NCI-H1930 (cell line): ENCODE results near the gene BMI1.
"Not testable (repeated sequence)": the region's sequence is repeated elsewhere in the genome, so short reads cannot be mapped to it uniquely, and the experiment has no call there.

ENCODE experiments used
- DNase-seq, 2 experiments: peaks; one replicate each; lab custom pipeline; 2025; lab: John Stamatoyannopoulos, UW

Gene BMI1

DNA sequence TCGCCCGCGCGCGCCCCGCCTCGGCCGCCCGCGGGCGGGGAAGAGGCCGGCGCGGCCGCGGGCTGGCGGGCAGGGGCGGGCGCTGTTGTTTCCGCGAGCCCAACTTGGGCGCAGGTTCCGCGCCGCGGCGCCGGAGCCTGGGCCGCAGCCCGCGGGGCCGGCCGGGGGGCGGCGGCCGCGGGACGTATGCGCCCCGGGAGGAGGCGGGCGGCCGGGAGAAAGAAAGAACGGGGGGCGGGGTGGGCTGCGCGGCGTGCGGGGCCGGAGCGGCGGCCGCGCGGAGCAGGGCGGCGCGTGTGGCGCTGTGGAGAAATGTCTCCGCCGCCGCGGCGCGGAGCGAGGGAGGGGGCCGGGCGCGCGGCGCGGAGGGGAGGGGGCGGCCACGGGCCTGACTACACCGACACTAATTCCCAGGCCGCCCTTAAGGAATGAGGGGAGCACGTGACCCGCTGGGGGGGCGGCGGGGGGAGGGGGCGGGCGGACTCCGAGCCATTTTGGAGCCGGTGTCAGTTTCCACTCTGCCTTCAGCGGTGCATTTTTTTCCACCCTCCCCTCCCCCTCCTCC, at the start of gene BMI1:
BMI1 (plus strand) TSS at position 509 of the 565 bp plus-strand sequence. CDS start 5,351 bp downstream, outside the sequence.
- DNase-seq, result peak; percentile 3 to 36

DNA sequence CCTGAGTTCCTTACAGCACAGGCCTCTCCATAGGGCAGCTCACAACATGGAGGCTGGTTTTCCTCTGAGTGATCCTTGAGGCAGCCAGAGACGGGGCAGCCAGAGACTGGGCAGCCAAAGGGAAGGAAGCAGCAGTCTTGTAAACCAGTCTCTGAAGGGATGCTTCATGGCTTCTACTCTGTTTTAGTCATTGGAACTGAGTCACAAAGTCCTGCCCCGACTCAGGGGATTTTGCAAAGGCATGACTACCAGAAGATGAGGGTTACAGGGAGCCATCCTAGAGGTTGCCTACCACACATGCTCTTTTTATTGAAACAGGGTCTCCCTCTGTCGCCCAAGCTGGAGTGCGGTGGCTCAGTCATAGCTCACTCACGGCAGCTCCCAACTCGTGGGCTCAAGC, 49.1 kb upstream of the BMI1 start:
- no peak for DNase-seq

DNA sequence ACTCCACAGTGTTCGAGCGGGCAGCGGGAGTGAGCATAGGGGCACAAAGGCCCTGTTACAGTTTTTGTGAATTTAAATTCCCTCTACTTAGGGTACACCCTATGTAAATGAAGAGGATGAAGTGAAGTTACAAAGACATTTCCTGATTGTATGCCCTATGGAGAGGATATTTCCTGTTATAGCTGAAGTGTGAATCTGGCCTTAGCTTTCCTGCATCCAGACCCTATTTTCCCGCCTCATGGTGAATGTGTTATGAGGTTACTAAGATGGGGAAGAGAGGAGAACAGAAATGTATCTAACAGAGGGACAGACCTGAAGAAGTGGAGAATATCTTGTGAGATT, 42.5 kb upstream of the BMI1 start:
- DNase-seq, result no peak

DNA sequence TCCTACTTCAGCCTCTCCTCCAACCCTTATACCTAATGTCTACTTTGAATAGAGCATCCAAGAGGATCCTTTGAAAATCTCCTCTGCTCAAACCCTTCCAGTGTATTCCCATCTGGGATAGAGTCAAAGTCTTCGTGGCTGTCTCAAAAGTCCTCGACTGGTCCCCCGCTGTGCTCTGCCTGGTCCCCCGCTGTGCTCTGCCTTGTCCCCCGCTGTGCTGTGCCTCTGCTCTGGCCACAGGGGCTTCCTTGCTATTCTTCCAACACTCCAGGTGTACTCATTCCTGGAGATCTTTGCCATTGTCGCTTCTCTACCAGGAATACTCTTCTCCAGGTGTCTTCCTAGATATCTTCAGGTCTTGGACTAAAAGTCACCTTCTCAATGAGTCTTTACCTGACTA, 40.8 kb upstream of the BMI1 start:
- DNase-seq, result no peak

DNA sequence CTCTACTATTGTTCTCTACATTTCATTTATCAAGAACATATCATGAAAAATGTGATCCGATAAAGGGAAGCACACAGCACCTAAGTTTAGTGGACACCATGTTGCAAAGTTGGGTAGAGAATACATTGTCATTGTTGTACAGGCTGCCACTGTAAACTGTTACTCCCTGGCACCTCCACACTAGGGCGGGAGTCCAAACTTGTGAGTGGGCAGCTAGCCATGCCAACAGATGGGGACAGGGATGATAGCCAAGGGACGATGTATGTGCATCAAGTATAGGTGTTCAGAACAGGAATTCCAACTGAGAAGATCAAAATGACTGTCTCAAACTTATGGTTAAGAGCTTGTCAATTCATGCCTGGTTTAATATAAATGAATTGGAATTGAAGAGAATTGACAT, 35.8 kb upstream of the BMI1 start:
- no peak for DNase-seq

DNA sequence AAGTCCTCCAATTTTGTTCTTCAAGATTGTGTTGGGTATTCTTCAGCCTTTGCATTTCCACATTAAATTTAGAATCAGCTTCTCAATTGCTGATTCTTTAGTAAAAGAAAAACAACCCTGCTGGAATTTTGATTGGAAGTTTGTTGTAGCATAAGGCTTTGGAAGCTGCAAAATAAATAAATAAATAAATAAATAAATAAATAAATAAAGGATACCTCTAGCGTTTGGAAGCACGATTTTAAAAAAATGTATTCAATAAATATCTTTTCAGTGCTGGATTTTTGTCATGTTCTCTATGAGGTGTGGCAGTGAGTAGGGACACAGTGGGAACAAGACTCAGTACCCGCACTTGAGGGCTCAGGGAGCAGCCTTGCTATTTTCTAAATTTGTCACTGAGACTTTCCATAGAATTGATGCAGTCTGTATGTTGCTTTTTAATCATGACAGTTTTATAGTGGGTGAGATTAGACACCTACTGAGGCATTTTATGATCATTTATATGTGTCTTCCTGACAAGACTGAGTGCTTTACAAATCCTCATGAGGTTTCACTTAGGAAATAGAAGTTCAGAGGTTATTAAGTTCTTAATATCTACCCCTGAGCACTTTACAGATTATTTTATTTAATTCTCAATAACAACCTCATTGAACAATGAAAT, 27.0 kb upstream of the BMI1 start:
- DNase-seq, result no peak

DNA sequence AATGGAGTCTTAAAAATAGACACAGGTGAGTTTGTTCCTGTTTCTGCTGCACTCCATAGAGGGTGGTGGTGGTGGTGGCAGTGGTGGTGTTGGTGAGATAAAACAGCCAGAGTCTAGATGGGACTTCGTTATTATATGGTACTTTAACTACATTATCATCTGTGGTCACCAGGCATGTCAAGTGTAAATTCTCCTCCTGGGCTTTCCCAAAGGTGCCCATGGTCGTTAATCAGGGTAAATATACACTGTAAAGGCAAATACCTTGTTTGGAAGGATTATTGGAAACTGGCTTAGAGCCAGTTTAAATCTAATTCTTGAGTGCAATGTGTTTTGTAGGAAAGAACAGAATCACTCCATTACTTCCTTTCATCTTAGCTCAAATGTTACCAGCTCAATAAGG, 26.2 kb upstream of the BMI1 start:
- DNase-seq, result peak in 1 of 2 experiments; percentile 2

DNA sequence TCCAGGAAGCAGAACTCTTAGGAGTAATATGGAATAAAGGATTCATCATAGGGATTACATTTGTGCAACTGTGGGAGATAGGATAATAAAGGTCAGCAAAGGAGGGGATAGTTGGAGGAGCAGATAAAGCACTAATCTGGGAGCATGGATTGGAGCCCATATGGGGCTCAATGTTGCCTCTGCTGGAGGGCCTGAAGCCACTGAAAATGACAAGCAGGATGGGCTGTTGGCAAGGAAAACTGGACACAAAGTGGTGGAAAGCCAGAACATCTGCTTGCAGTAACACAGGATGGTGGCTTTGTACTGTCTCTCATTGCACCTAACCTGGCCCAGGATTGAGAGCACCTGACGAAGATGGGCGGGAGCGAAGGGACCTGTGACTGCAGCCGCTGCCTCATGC, 19.7 kb upstream of the BMI1 start:
- DNase-seq, result no peak

DNA sequence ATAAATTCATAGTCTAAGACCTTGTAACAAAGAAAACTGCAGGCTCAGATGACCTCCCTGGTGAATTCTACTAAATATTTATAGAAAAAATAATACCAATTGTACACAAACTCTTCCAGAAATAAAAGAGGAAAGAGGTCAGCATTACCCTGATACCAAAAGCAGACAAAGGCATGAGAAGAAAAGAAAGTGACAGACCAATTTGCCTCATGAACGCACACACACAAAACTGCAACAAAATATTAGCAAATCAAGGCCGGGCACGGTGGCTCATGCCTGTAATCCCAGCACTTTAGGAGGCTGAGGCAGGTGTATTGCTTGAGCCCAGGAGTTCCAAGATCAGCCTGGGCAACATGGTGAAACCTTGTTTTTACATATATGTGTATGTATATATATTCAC, 17.4 kb upstream of the BMI1 start:
- DNase-seq, result no peak

DNA sequence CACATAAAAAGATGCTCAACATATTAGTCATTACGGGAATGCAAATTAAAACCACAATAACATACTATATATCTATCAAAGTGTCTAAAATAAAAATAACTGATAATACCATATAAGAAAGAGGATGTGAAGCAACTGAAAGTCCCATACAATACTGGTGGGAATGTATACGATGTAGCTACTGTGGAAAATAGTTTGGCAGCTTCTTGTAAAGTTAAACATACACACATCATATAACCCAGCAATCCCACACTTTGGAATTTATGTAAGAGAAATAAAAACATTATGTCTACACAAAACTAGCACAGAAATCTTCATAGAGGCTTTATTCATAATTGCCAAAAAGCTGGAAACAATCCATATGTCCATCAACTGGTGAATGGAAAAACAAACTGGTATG, 15.2 kb upstream of the BMI1 start:
- DNase-seq, result no peak

DNA sequence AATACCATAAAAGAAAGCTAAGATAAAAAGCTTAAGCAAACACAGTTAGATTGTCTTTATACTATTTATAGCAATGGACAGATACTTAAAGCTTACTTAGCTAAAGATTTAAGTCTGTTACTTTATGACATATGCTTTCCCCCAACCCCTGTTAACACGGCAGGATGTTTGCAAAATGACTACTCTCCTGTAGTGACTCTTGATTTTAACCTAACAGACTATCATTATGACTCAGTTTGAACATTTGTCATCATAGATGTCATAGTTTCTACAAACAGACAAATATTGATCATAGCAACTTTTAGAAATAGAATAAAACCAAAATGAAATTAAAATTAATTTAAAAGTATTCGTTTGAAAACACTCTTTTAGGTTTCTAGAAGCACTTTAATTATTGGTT, 12.5 kb upstream of the BMI1 start:
- no peak for DNase-seq

DNA sequence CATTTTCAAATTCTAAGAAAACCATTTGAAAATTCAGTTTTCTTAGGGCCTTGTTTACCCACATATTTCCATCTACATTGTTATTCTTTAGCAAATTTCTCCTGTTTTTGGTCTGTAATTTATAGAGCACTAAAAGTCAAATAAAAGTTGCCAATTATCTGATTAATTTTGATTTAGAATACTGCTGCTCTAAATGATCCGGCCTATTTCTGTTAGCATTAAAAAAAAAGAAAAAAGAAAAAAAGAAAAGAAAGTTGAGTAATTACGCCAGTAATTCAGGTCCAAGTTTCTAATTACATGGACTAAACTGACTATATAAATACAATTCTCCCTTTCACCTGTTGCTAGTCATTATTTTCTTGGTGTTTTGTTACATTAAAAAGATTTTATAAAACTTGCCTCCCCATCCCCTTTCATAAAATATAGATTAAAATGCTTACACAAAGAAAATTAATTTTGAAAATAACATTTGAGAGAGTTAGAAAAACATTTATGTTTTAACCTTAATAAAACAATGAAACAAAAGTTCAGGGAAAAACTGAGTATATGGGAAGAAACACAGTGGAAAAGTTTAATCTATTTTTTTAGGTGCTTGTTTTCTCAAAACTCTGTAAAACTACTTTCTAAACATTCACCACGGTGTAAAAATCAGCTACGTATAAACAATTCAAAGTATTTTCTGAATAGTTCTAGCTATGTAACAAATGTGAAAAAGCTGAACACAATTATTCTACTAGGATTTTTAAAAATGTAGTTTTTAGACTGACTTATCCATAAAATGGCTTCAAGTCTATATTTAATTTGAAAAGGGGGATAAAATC, 11.5 kb upstream of the BMI1 start:
- no peak for DNase-seq

DNA sequence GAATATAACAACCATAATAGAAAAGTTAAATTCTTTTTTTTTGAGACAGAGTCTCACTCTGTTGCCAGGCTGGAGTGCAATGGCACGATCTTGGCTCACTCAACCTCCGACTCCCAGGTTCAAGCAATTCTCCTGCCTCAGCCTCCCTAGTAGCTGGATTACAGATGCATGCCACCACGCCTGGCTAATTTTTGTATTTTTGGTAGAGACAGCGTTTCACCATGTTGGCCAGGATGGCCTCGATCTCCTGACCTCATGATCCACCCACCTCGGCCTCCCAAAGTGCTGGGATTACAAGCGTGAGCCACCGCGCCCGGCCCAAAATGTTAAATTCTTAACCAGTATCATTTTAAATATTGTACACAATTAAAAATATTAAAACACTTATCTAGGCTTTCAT, 10.9 kb upstream of the BMI1 start:
- not testable (repeated sequence) for DNase-seq

DNA sequence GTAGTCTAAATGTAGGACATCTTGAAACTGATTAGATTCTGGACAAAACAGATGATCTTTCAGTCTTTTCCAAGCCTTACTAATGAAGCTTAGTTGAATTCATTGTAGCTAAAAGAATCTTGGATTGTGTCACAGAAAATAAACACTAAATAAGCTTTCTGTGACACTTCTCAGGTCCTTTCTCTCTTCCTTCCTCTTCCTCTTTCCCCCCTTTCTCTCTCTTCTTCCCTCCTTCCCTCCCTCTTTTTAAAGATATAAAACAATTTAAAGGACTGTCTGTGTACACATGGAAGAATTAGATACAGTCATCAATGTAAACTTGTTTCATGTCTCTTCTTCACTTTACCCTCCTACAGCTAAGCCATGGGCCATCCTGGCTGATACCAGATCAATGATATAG, 10.0 kb upstream of the BMI1 start:
- no peak for DNase-seq

DNA sequence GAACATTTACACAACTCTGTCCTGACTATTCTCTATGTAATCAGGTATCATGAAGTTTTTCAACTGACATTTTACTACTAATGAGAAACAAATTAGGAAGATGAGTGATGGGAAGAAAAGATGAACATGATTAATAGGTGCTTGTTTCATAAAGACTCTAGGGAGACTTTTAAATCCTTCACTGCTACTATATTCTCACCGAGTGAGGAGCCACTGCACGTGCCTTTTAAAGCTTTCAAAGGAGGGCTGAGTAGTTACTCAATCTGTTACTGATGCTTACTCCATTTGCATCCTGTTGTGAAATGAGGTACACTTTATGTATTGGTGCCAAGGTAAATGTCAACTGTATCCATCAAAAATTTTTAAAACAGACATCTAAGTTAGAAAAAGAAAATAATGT, 6.0 kb upstream of the BMI1 start:
- DNase-seq, result no peak

DNA sequence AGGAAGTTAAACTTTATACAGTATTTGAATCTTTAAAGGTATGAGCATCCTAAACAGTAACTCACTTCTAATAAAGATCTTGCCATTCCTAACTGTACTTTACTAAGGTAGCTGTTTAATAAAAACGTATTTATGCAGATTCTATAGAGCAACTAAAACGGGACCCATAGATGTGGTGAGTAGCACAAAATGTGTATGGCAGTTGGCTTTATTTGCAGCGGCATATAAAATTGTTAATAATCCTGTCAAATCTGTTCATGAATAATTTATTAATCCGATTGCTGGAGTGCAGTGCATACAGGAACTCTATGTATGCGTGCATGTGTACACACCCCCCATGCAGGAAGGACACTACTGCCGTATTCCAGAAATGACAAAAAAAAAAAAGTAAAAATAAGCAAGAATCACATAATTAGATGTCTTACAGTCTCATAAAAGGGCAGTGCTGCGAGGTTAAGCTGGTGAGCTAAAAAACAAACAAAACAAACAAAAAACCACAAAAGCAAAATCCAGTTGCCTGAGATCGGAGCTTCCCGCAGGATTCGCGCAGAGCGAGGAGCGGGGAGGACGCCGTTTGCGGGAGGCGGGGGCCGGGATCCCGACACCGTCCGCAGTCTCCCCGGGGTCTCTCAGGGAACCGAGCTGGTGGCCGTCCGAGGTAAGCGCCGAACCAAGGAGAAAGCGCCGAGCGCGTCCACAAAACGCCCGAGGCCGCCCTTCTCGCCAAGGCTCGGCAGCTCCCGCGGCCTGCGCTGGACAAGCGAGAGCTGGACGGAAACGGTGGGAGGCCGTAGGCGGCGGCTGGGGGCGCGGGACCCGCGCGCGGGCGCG, 5.2 kb upstream of the BMI1 start:
- no peak for DNase-seq

DNA sequence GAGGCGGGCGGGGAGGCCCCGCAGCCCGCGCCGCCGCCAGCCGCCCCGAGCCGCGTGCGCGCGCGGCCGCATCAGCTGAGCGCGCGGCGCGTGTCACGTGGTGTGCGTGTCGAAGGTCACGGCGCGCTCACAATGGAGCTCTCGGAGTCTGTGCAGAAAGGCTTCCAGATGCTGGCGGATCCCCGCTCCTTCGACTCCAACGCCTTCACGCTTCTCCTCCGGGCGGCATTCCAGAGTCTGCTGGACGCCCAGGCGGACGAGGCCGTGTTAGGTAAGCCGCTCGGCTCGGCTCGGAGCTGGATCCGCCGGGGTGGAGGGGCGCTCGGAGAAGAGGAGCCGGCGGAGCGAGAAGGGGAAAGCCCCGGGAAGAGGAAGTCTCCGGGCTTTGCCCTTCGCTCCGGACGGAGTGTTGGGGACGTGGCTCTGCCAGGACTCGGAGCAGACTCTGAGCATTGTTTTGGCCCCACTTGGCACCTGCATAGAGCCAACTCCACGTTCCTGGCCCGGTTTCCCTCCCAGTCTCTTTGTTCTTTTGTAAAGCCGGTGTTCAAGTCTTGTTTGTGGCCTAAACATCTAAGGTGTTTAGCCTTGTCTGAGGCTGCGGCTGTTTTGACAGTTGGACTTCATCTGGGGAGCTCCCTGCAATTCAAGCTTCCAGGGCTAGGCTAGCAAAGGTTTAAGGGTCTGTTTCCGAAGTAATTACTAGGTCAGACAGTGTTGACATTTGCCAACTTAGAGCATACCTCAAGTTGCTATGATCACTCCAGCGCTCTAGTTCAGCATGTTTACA, 4.4 kb upstream of the BMI1 start, which contains the start of gene COMMD3:
COMMD3 (plus strand) TSS at position 103 of the 790 bp plus-strand sequence; CDS start at position 133, 30 bp downstream.
- peak; percentile 23 to 60 for DNase-seq

DNA sequence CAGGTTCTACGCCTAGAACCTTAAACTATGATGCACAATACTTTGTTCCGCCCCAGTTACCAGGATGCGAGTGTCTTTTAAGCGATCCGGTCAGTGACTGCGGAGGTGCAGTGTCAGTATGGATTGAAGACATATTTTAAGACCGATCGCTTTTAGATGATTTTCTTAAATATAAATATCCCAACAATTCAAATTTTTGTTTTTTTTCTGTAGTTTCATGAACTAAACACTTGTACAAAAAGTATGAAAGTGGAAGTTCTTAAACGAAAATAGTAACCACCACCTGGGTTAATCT, 3.9 kb upstream of the BMI1 start:
- no peak for DNase-seq

DNA sequence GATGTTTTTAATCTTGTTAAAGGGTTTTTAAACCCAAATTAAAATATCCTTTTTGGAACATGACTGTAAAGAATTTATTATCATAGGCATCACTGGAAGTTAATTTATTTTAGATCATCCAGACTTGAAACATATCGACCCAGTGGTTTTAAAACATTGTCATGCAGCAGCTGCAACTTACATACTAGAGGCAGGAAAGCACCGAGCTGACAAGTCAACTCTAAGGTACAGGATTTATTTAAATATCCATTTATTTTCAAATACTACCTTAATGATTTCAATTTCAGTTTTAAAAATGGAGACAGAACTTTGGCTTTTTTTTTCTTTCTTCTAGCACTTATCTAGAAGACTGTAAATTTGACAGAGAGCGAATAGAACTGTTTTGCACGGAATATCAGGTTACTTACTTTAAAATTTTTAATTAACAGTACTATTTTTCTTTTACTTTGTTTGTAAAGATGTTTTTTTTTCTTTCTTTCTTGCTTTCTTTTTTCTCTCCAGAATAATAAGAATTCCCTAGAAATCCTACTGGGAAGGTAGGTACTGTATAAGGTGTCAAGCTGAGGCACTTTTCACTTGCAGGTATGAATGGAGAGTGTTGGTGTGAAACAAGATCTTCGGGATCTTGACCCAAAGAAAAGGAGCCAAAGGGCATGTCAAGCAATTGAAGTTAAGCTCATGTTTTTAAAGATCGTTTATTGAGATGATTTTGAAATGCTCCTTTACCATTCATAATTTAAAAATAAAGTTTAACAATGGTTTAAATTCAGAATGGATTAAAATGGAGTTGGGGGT, 2.9 kb upstream of the BMI1 start:
- DNase-seq, result no peak

DNA sequence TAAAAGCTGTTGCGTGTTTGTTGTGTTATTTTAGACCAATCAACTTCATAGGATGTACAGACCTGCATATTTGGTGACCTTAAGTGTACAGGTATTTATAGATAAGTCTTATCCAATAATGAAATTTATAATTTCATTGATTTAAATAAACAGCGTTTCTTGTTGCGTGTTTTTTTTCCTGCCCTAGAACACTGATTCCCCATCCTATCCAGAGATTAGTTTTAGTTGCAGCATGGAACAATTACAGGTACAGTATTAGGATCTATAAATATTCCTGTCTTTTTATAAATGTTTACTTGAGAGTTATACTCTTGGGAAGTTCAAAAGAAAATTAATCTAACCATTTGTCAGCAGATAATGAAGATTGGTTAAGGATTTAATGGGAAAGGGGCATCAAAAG, 2.1 kb upstream of the BMI1 start:
- no peak for DNase-seq

DNA sequence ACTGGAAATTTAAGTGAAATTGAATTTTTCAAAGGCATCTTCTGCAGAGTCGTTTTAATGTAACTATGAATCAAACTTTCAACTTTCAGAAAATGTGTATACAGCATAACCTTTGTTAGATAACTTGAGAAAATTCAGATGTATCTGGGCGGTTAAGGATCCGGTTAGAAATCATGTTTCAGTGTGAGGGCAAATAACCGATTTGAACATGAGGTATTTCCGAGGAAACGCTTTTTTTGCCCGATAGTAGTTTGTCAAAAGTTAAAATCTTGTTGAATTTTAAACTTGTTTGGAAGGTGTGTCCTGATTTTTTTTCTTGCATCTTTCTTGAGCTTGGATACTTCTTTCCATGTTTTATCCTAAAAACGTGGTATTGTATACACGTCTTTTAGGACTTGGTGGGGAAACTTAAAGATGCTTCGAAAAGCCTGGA, 1.3 kb upstream of the BMI1 start:
- DNase-seq, result no peak
